ENCODE results near the gene RER1.

RER1 gene

DNA sequence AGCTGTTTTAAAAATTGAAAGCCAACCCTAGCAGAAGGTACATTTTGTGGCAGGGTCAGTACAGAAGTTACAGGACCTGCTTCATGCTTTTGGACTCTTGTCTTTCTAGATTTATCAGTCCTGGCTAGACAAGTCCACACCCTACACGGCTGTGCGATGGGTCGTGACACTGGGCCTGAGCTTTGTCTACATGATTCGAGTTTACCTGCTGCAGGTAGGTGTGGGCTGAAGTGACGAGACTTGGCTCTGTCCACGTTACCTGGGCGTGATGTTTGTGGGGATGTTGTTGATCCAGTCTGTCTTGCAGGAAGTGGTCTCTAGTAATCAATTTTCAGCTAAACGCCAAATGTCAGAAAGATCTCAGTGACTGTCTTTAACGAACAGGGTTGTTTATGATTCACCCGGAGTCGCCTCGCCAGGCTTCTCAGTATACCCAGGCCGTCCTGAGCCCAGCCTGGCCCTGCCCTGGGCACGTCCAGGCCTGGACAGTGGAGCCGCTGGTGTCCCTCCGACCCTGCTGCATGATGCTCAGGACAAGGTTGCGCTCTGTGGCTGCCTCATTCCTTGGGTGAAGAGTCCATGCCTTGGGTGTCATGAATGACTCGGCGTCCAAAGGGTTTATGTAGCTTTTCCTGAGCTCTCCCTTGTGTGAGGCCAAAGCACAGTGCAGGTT lies 5.5 kb downstream of the RER1 start:
- H3K4me3 ChIP-seq = no peak overlapping the region
- no peak overlapping the region for H3K27ac ChIP-seq
- H3K27me3 ChIP-seq = no peaks in the 10 kb centered on the region
- intact Hi-C loops (cut with DNase I; ENCODE audit: low total_unique reads) = no loop called here
- peaks cover 51 to 94% (median 70%) of the 10 kb centered on the region in 3 donors for H3K36me3 ChIP-seq
- H3K4me1 ChIP-seq = peaks cover 4 to 32% (median 25%) of the 10 kb centered on the region in 4 donors
- TF ChIP-seq, protein P1, sequence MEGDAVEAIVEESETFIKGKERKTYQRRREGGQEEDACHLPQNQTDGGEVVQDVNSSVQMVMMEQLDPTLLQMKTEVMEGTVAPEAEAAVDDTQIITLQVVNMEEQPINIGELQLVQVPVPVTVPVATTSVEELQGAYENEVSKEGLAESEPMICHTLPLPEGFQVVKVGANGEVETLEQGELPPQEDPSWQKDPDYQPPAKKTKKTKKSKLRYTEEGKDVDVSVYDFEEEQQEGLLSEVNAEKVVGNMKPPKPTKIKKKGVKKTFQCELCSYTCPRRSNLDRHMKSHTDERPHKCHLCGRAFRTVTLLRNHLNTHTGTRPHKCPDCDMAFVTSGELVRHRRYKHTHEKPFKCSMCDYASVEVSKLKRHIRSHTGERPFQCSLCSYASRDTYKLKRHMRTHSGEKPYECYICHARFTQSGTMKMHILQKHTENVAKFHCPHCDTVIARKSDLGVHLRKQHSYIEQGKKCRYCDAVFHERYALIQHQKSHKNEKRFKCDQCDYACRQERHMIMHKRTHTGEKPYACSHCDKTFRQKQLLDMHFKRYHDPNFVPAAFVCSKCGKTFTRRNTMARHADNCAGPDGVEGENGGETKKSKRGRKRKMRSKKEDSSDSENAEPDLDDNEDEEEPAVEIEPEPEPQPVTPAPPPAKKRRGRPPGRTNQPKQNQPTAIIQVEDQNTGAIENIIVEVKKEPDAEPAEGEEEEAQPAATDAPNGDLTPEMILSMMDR (IDR thresholded peaks at IDR 0.05) = no peak
- no peak for DNase-seq
- H3K9me3 ChIP-seq = no peaks in the 10 kb centered on the region

DNA sequence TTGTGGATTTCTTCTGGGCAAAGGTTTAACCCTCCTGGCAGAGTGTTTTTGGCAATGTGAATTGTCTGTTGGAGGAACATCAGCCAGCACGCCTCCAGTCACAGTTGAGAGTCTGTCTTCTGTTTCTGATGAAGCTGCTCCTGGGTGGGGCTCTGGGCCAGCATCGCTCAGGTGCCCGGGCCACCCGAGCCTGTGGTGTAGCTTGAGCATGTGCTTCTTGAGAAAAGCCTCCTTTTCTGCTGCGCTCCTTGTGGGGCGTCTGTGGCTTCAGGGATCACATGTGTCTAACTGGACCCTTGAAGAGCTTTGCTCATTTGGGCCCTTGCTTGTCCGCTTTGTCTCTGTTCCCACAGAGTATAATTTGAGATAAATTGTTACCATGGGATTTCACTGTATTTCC lies 7.2 kb downstream of the RER1 start:
- TF ChIP-seq, protein P1 (IDR thresholded peaks at IDR 0.05) = no peak

DNA sequence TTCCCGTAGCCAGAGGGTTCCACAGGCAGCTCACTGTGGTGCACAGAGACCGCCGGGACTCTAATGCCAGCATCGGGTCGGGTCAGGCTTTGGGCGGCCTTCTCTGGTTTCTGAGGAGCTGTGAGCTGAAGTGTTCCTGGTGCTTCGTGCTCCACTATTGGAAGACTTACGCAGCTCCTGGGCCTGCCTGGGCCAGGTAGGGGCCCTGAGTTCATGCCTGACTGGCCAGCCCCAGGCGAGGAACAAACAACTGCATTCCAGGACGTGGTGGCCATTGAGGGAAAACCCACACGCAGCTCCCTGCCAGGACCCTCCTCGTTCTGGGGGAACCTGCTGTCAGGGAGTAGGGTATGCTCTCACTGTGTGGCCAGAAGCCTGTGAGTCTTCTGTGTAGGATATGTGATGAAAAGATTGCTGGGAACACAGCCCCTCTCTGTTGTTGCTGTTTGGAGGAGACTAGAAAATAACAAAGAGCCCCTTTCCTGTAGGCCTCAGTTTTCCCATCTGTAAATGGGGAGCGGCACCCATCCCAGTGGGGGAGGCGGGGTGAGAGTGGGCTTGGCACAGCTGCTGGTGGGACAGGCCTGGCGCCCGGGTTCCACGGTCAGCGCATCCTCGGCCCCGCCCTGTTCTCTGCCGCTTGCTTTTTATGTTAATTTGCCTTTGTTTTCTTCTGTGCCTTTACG lies 8.4 kb downstream of the RER1 start:
- DNase-seq = no peak
- TF ChIP-seq, protein P1 (IDR thresholded peaks at IDR 0.05) = no peak
- no peaks in the 10 kb centered on the region for H3K27me3 ChIP-seq
- H3K27ac ChIP-seq = no peak overlapping the region
- intact Hi-C loops (cut with DNase I; ENCODE audit: low total_unique reads) = no loop called here
- peaks cover 0 to 4% (median under 1%) of the 10 kb centered on the region in 4 donors for H3K4me1 ChIP-seq
- H3K36me3 ChIP-seq = peaks cover 75 to 100% (median 97%) of the 10 kb centered on the region in 3 donors
- no peak overlapping the region for H3K4me3 ChIP-seq
- H3K9me3 ChIP-seq = no peaks in the 10 kb centered on the region

More for the DNA sequence above, 7.2 kb downstream of the RER1 start:
- Histone ChIP-seq H3K36me3 (peaks cover 66 to 100% (median 87%) of the 10 kb centered on the region in 3 donors), H3K27ac (no peak overlapping the region), H3K27me3 (no peaks in the 10 kb centered on the region), H3K4me3 (no peak overlapping the region), H3K4me1 (peaks cover 0 to 16% (median 8%) of the 10 kb centered on the region in 4 donors), H3K9me3 (no peaks in the 10 kb centered on the region)
- intact Hi-C loops (cut with DNase I; ENCODE audit: low total_unique reads) = no loop called here
- no peak for DNase-seq

DNA sequence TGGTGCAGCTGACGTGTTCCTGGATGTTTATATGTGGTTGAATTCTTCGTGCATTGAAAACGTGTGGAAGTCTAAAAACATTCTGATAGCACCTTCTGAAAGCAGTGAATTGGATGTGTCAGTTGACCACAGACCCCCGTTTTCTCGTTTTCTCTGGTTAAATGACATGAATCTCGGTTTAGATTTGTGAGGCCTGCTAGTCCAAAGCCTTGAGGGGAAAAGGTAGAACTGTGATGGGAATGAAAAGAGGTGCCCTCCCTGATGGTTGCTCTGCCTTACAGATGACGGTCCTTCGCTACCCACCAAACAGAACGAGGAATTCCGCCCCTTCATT lies 8.9 kb downstream of the RER1 start:
- Histone ChIP-seq H3K27ac (no peak overlapping the region), H3K9me3 (no peaks in the 10 kb centered on the region), H3K27me3 (no peaks in the 10 kb centered on the region), H3K4me3 (no peak overlapping the region), H3K4me1 (no peaks in the 10 kb centered on the region), H3K36me3 (peaks cover 80 to 100% (median 97%) of the 10 kb centered on the region in 3 donors)
- DNase-seq = no peak
- TF ChIP-seq, protein P1 (IDR thresholded peaks at IDR 0.05) = no peak
- intact Hi-C loops (cut with DNase I; ENCODE audit: low total_unique reads) = no loop called here

DNA sequence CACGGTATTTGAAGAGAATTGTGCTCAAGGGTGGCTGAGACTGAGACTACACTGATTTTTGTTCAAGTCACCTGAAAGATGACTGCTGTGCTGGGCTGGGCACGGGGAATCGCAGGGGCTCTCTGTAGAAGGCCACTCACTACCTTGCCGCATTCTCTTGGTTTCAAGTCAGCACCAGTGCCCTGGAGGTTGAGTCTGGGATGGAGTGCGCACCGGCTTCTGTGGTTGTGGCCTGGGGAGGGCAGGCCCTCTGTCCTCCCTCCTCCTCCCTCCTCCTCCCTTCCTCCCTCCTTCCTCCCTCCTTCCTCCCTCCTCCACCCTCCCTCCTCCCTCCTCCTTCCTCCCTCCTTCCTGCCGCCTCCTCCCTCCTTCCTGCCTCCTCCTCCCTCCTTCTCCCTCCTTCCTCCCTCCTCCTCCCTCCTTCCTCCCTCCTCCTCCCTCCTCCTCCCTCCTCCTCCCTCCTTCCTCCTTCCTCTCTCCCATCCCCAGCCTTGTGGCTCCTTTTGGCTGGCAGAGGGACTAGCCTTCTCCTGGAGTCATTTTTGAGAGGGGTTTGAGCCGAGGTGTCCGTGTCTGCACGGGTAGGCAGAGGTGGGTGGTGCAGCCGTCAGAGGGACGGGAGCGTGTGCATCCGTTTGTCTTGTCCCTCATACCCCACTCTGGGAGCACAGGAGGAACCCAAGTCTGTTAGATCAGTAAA lies 9.5 kb downstream of the RER1 start:
- TF ChIP-seq, protein P1 (IDR thresholded peaks at IDR 0.05) = no peak
- no peak for DNase-seq
- intact Hi-C loops (cut with DNase I; ENCODE audit: low total_unique reads) = no loop called here
- H3K36me3 ChIP-seq = peaks cover 81 to 100% (median 97%) of the 10 kb centered on the region in 3 donors
- no peak overlapping the region for H3K4me3 ChIP-seq
- no peaks in the 10 kb centered on the region for H3K9me3 ChIP-seq
- H3K4me1 ChIP-seq = no peaks in the 10 kb centered on the region
- H3K27ac ChIP-seq = no peak overlapping the region
- H3K27me3 ChIP-seq = no peaks in the 10 kb centered on the region
